ENCODE data around the gene C19orf12.
"Not testable (repeated sequence)": the region's sequence is repeated elsewhere in the genome, so short reads cannot be mapped to it uniquely, and the experiment has no call there.

The C19orf12 gene

GRCh38 chr19:29674374-29675119 lies 40.5 kb downstream of the C19orf12 start:
- DNase-seq = no peak

- DNase-seq = no peak
Observed at GRCh38 chr19:29673451-29674371, 41.4 kb downstream of the C19orf12 start.

GRCh38 chr19:29672933-29673336 lies 42.1 kb downstream of the C19orf12 start:
- no peak for DNase-seq

- no peak for DNase-seq
Observed at GRCh38 chr19:29672319-29672932, 42.6 kb downstream of the C19orf12 start.

- DNase-seq = peak; percentile 66
Observed at GRCh38 chr19:29671393-29672160, 43.5 kb downstream of the C19orf12 start.

- not testable (repeated sequence) for DNase-seq
Observed at GRCh38 chr19:29671026-29671392, 44.1 kb downstream of the C19orf12 start.

GRCh38 chr19:29670255-29670654 lies 44.8 kb downstream of the C19orf12 start:
- DNase-seq = no peak

GRCh38 chr19:29668746-29669609 lies 46.1 kb downstream of the C19orf12 start:
- DNase-seq = no peak

GRCh38 chr19:29667901-29668341 lies 47.1 kb downstream of the C19orf12 start:
- no peak for DNase-seq

GRCh38 chr19:29667387-29667783 lies 47.7 kb downstream of the C19orf12 start:
- DNase-seq = no peak

- no peak for DNase-seq
Observed at GRCh38 chr19:29666578-29667386, 48.3 kb downstream of the C19orf12 start.

GRCh38 chr19:29665826-29666577 lies 49.1 kb downstream of the C19orf12 start:
- no peak for DNase-seq

GRCh38 chr19:29665215-29665825 lies 49.7 kb downstream of the C19orf12 start, which contains the start of gene PLEKHF1:
TSS of gene PLEKHF1 (plus strand) at chr19:29665461. CDS start at chr19:29673840, 8,379 bp downstream.
- peak; percentile 69 for DNase-seq

- peak; percentile 19 for DNase-seq
Observed at GRCh38 chr19:29664753-29665214, 50.3 kb downstream of the C19orf12 start.

- no peak for DNase-seq
Observed at GRCh38 chr19:29663861-29664752, 51.0 kb downstream of the C19orf12 start.

- no peak for DNase-seq
Observed at GRCh38 chr19:29662604-29663404, 52.3 kb downstream of the C19orf12 start.

GRCh38 chr19:29662278-29662603 lies 52.8 kb downstream of the C19orf12 start:
- DNase-seq = no peak
